ENCODE data around the gene PON3. TPM values are rescaled to one million over a fixed set of nuclear protein-coding genes. Genes with fewer than 3 reads are reported as not detected.
"Not testable (repeated sequence)": the region's sequence is repeated elsewhere in the genome, so short reads cannot be mapped to it uniquely, and the experiment has no call there.

PON3 gene
- total RNA-seq, 4 donors from 2014 or later, result 10.1 to 10.6 TPM; not detected in 2

DNA sequence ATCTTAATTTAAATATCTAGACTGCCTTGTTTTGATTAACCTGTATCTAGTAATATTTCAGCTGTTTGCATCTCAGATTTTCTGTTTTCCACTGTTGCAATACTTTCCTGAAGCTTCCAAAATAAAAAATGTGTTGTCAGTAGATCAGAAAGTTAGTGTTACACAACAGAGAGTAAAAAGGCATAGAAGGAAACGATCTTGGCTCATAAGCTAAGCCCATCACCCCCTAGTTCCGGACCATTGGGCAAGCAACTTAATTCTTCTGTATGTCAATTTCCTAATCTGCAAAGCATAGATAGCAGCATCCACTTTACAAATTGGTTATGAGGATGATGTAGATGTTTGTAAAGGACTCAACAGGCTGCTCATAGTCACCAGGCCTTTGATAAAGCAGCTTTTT is 4.4 kb downstream of the PON3 start:
- Histone ChIP-seq H3K4me1 (no peaks in the 10 kb centered on the region), H3K36me3 (no peaks in the 10 kb centered on the region), H3K9me3 (no peaks in the 10 kb centered on the region), H3K27me3 (no peaks in the 10 kb centered on the region), H3K4me3 (no peak overlapping the region), H3K27ac (no peak overlapping the region)
- intact Hi-C loops (cut with DNase I; ENCODE audit: low total_unique reads), result no loop called here
- no peak for DNase-seq
- TF ChIP-seq POLR2A (IDR thresholded peaks at IDR 0.05), result no peak
- TF ChIP-seq, protein P1, sequence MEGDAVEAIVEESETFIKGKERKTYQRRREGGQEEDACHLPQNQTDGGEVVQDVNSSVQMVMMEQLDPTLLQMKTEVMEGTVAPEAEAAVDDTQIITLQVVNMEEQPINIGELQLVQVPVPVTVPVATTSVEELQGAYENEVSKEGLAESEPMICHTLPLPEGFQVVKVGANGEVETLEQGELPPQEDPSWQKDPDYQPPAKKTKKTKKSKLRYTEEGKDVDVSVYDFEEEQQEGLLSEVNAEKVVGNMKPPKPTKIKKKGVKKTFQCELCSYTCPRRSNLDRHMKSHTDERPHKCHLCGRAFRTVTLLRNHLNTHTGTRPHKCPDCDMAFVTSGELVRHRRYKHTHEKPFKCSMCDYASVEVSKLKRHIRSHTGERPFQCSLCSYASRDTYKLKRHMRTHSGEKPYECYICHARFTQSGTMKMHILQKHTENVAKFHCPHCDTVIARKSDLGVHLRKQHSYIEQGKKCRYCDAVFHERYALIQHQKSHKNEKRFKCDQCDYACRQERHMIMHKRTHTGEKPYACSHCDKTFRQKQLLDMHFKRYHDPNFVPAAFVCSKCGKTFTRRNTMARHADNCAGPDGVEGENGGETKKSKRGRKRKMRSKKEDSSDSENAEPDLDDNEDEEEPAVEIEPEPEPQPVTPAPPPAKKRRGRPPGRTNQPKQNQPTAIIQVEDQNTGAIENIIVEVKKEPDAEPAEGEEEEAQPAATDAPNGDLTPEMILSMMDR (IDR thresholded peaks at IDR 0.05), result no peak

DNA sequence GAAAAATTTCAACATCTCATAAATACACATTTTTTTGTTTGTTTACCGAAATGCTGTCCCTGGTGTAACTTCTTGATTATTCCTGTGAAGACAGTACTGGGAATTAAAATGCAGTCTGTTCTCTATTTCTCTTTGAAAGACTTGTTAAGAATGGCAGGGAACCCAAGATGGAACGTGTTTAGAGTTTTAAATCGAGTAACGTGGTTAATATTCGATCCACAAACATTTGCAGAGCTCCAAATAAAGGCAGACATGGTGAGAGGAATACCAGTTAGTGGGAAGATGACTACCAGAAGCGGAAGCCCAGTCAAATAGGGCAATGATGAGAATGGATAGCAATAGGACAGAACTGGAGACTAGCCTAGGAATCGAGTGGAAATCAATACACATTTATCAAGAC is 6.7 kb downstream of the PON3 start:
- no peak overlapping the region for H3K4me3 ChIP-seq
- TF ChIP-seq, protein P1 (IDR thresholded peaks at IDR 0.05), result no peak
- TF ChIP-seq POLR2A (IDR thresholded peaks at IDR 0.05), result no peak
- no peaks in the 10 kb centered on the region for H3K4me1 ChIP-seq
- intact Hi-C loops (cut with DNase I; ENCODE audit: low total_unique reads), result no loop called here
- H3K27ac ChIP-seq, result no peak overlapping the region
- no peaks in the 10 kb centered on the region for H3K9me3 ChIP-seq
- DNase-seq, result no peak
- no peaks in the 10 kb centered on the region for H3K27me3 ChIP-seq
- no peaks in the 10 kb centered on the region for H3K36me3 ChIP-seq

DNA sequence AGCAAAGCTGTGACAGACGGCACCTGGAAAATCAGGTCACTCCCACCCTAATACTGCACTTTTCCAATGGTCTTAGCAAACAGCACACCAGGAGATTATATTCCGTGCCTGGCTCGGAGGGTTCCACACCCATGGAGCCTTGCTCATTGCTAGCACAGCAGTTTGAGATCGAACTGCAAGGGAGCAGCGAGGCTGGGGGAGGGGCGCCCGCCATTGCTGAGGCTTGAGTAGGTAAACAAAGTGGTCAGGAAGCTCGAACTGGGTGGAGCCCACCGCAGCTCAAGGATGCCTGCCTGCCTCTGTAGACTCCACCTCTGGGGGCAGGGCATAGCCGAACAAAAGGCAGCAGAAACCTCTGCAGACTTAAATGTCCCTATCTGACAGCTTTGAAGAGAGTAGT is 16.7 kb downstream of the PON3 start:
- H3K4me1 ChIP-seq; H3K27me3 ChIP-seq; H3K36me3 ChIP-seq; intact Hi-C loops (cut with DNase I; ENCODE audit: low total_unique reads); H3K9me3 ChIP-seq; H3K27ac ChIP-seq; H3K4me3 ChIP-seq; DNase-seq: not testable (repeated sequence)

DNA sequence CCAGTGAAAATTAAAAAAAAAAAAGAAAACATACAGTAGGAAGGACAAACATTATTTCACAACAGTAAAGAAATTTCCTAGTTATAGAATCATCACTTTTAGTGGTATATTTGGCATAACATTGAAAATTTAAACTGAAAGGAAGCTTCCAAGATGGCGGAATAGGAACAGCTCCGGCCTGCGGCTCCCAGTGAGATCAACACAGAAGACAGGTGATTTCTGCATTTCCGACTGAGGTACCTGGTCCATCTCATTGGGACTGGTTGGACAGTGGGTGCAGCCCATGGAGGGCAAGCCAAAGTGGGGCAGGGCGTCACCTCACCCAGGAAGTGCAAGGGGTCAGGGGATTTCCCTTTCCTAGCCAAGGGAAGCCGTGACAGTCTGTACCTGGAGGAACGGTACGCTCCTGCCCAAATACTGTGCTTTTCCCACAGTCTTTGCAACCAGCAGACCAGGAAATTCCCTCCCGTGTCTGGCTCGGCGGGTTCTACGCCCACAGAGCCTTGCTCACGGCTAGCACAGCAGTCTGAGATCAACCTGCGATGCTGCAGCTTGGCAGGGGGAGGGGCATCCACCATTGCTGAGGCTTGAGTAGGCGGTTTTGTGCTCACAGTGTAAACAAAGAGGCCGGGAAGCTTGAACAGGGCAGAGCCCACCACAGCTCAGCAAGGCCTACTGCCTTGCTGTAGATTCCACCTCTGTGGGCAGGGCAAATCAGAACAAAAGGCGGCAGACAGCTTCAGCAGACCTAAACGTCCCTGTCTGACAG is 19.4 kb downstream of the PON3 start:
- no peak for TF ChIP-seq POLR2A (IDR thresholded peaks at IDR 0.05)
- TF ChIP-seq, protein P1 (IDR thresholded peaks at IDR 0.05), result no peak
- Histone ChIP-seq H3K36me3 (no peaks in the 10 kb centered on the region), H3K4me3 (no peak overlapping the region), H3K4me1 (no peaks in the 10 kb centered on the region), H3K27me3 (no peaks in the 10 kb centered on the region), H3K27ac (no peak overlapping the region), H3K9me3 (no peaks in the 10 kb centered on the region)
- intact Hi-C loops (cut with DNase I; ENCODE audit: low total_unique reads), result no loop called here
- DNase-seq, result no peak

DNA sequence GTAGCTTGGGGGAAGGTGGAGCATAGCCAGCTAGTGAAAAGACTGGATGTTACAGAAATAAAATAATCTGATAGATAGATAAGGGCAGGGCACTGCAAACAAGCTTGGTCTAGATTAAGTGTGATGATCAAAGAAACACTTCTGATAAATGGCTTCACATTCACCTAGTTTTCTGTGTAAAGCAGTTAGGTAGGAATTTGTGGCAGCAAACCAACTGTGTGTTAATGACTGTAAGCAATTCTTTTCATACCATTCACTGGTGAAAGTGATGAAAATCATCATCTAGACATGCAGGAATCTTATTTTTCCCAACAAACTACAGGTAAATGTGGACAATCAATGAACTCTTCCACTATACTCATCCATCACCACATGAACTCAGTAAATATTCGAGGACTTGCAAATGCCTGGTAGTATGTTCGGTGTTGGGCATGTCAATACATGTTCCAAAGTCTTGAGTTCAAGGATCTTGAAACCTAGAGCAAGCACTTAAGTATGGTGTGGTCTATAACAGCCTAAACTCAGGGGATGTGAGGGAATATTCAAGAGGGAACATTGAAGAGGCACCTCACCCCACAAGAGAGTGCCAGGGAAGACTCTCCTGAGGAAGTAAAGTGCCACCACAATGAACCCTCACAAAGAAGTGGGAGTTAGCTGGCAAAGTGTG is 20.5 kb downstream of the PON3 start:
- H3K4me1 ChIP-seq, result no peaks in the 10 kb centered on the region
- no peak overlapping the region for H3K27ac ChIP-seq
- no peak overlapping the region for H3K4me3 ChIP-seq
- no peaks in the 10 kb centered on the region for H3K36me3 ChIP-seq
- DNase-seq, result no peak
- TF ChIP-seq POLR2A (IDR thresholded peaks at IDR 0.05), result no peak
- TF ChIP-seq, protein P1 (IDR thresholded peaks at IDR 0.05), result no peak
- H3K27me3 ChIP-seq, result no peaks in the 10 kb centered on the region
- intact Hi-C loops (cut with DNase I; ENCODE audit: low total_unique reads), result no loop called here
- no peaks in the 10 kb centered on the region for H3K9me3 ChIP-seq

Data from uterus (tissue), 4 donors.